Transverse colon (tissue), 4 donors: ENCODE measurements around the gene GBP5. TPM values are rescaled to one million over a fixed set of nuclear protein-coding genes. Genes with fewer than 3 reads are reported as not detected.

Experiments used
- DNase-seq: peaks from one replicate; pipeline ENCODE4 v3.0.0-alpha.2; 2019
- H3K27ac ChIP-seq, 4 donors: fragments of 200-600 bp; sonication (generic); 2 replicates each; pipeline ENCODE4 v1.5.1; 2016 to 2018; ENCODE audit warnings: inconsistent platforms in 4 of 4
- H3K27me3 ChIP-seq: fragments of 200-600 bp; sonication (generic); 2 replicates; pipeline ENCODE4 v1.5.1; 2017; ENCODE audit warnings: inconsistent platforms
- H3K36me3 ChIP-seq, 4 donors: fragments of 200-600 bp; sonication (generic); 2 replicates each; pipeline ENCODE4 v1.5.1; 2017 to 2019; ENCODE audit warnings: inconsistent platforms in 4 of 4
- H3K4me1 ChIP-seq, 4 donors: fragments of 200-600 bp; sonication (generic); 2 replicates each; pipeline ENCODE4 v1.5.1; 2017 to 2020; ENCODE audit warnings: inconsistent platforms in 4 of 4
- H3K4me3 ChIP-seq, 4 donors: fragments of 200-600 bp; sonication (generic); 1 replicate in 1 of 4; 2 replicates in 3 of 4; pipeline versions ENCODE4 v1.5.1 to v1.6.1; 2017 to 2019; ENCODE audit warnings: inconsistent platforms in 4 of 4
- H3K9me3 ChIP-seq, 2 donors: fragments of 200-600 bp; sonication (generic); 2 replicates each; pipeline ENCODE4 v1.5.1; 2017 to 2019; ENCODE audit warnings: inconsistent platforms in 2 of 2
- CTCF ChIP-seq, 5 experiments: fragments of 200-600 bp in 3 of 5; fragments of 450-650 bp in 2 of 5; sonication (generic) in 3 of 5; IDR thresholded peaks; 1 replicate in 2 of 5; 2 replicates in 3 of 5; pipeline ENCODE4 v1.5.1; 2016 to 2017; ENCODE audit warnings: antibody characterized with exemption in 5 of 5, inconsistent platforms in 3 of 5, mild to moderate bottlenecking in 2 of 5, moderate library complexity in 1 of 5
- EP300 ChIP-seq: sonication (generic); formaldehyde crosslinking; IDR thresholded peaks from one replicate; pipeline ENCODE4 v1.6.1; 2017; ENCODE audit warnings: antibody characterized with exemption, low read depth
- POLR2A ChIP-seq: fragments of 450-650 bp; IDR thresholded peaks from one replicate; pipeline ENCODE4 v1.6.1; 2016; ENCODE audit warnings: antibody characterized with exemption, mild to moderate bottlenecking, moderate library complexity
- POLR2AphosphoS5 ChIP-seq, 3 donors: sonication (generic); formaldehyde crosslinking; IDR thresholded peaks; one replicate each; pipeline ENCODE4 v1.6.1; 2016; ENCODE audit warnings: antibody characterized with exemption in 3 of 3
- WGBS, 2 donors: methylation state at CpG; one replicate each; pipeline ENCODE4 v1.1.5; 2018; ENCODE audit warnings: low coverage in 1 of 2; 5-methylcytosine and 5-hydroxymethylcytosine counted together
- in situ Hi-C, 4 donors: fragments of 200-750 bp; cut with MboI; loops; one replicate each; pipeline versions ENCODE4 v1.15.0 to v1.15.1; 2017; ENCODE audit warnings: low sequenced_read_pairs in 3 of 4, low pct_ligation_motif_present in 1 of 4, low pct_unique_long_range_greater_than_20kb in 1 of 4
- intact Hi-C: fragments of 100-400 bp; cut with DNase I; formaldehyde crosslinking; loops from one replicate; pipeline ENCODE4 v1.15.1; 2023; ENCODE audit warnings: low total_unique reads
- total RNA-seq, 4 donors: library from RNA; depleted of rRNA; stranded (reverse); fragments of >200 nt; gene quantifications; one replicate each; pipeline ENCODE4 v1.1.0, GENCODE V29; 2016

Gene GBP5
- total RNA-seq, 4 donors from 2014 or later = 1.5 to 7.3 TPM; not detected in 2

DNA sequence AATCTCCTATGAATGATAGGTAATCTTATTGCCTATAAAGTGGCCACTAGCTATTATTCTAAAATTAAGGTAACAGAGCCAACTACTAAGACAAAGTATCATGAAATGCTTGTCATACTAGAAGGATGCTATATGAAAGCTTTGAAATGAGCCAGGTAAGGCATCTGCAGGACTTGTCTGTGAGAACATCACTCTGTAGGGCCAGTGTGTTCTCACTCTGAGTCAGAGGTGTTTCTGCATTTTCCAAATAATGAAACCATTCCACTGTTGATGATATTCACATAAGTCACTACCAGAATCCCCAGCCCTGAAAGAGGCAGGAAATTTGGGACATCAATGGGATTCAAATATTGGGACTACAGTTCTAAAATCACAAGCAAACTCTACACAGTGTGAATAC, 25.8 kb upstream of the GBP5 start:
- H3K9me3 ChIP-seq = no peaks in the 10 kb centered on the region
- H3K36me3 ChIP-seq = no peaks in the 10 kb centered on the region
- in situ Hi-C loops (no loop called here), intact Hi-C loops (no loop called here)
- H3K4me3 ChIP-seq = no peak overlapping the region
- no peak for DNase-seq
- no peaks in the 10 kb centered on the region for H3K4me1 ChIP-seq
- no peaks in the 10 kb centered on the region for H3K27me3 ChIP-seq
- H3K27ac ChIP-seq = no peak overlapping the region
- TF ChIP-seq EP300 (no peak), CTCF (IDR thresholded peaks at IDR 0.05) (no peak), POLR2A (no peak), POLR2AphosphoS5 (IDR thresholded peaks at IDR 0.05) (no peak)

GRCh38 chr1:89295187-89295586, 22.5 kb upstream of the GBP5 start:
- no peak overlapping the region for H3K27ac ChIP-seq
- H3K9me3 ChIP-seq = no peaks in the 10 kb centered on the region
- no peak overlapping the region for H3K4me3 ChIP-seq
- no peaks in the 10 kb centered on the region for H3K4me1 ChIP-seq
- H3K27me3 ChIP-seq = no peaks in the 10 kb centered on the region
- no peaks in the 10 kb centered on the region for H3K36me3 ChIP-seq
- intact Hi-C loops (no loop called here), in situ Hi-C loops (no loop called here)
- TF ChIP-seq POLR2AphosphoS5 (IDR thresholded peaks at IDR 0.05) (no peak), EP300 (no peak), CTCF (IDR thresholded peaks at IDR 0.05) (no peak), POLR2A (no peak)
- DNase-seq = no peak
- 80% methylated on average over 1 of the region's 1 CpG; no CpG with 5 or more reads in 1 of the 2 donors for WGBS, 2 donors

GRCh38 chr1:89291276-89291675, 18.6 kb upstream of the GBP5 start:
- H3K9me3 ChIP-seq = no peaks in the 10 kb centered on the region
- H3K36me3 ChIP-seq = no peaks in the 10 kb centered on the region
- intact Hi-C loops (no loop called here), in situ Hi-C loops (no loop called here)
- no peak overlapping the region for H3K27ac ChIP-seq
- 100% methylated on average over 2 of the region's 2 CpGs; no CpG with 5 or more reads in 1 of the 2 donors for WGBS, 2 donors
- no peak overlapping the region for H3K4me3 ChIP-seq
- no peaks in the 10 kb centered on the region for H3K27me3 ChIP-seq
- no peak for DNase-seq
- TF ChIP-seq EP300 = no peak
- TF ChIP-seq CTCF (IDR thresholded peaks at IDR 0.05) = no peak
- no peak for TF ChIP-seq POLR2A
- no peak for TF ChIP-seq POLR2AphosphoS5 (IDR thresholded peaks at IDR 0.05)
- H3K4me1 ChIP-seq = peaks cover 0 to 15% (median 7%) of the 10 kb centered on the region in 4 donors

- Histone ChIP-seq H3K36me3 (no peaks in the 10 kb centered on the region), H3K4me3 (no peak overlapping the region), H3K9me3 (no peaks in the 10 kb centered on the region), H3K4me1 (peaks cover 0 to 23% (median 9%) of the 10 kb centered on the region in 4 donors), H3K27ac (no peak overlapping the region), H3K27me3 (no peaks in the 10 kb centered on the region)
- in situ Hi-C loops = no loop called here
- intact Hi-C loops = loop anchor here (5.0 kb wide), 1 partner anchor 1149 kb away; no protein-coding TSS in a partner anchor
- 86 to 100% methylated on average over 2 of the region's 2 CpGs for WGBS, 2 donors
- DNase-seq = no peak
- TF ChIP-seq CTCF (IDR thresholded peaks at IDR 0.05) (no peak), EP300 (no peak), POLR2A (no peak), POLR2AphosphoS5 (IDR thresholded peaks at IDR 0.05) (no peak)
Measured at GRCh38 chr1:89288051-89288340, 15.3 kb upstream of the GBP5 start.
